HG03565 (cell line): ENCODE results near the gene ZBP1.

Experiments
- ATAC-seq: cut with Tn5 transposase; IDR thresholded peaks from one replicate; pipeline ENCODE4 v1.9.1; 2021; ENCODE audit warnings: mild to moderate bottlenecking, moderate library complexity; ENCODE audit not compliant: unreplicated experiment

ZBP1 gene

GRCh38 chr20:57561356-57562279 is 58.6 kb downstream of the ZBP1 start:
- no peak for ATAC-seq

GRCh38 chr20:57560554-57561355 is 59.5 kb downstream of the ZBP1 start, which contains the start of gene PCK1:
Gene PCK1, plus strand, starts transcription at chr20:57561110. Its CDS starts 302 bp downstream, at chr20:57561412.
- no peak for ATAC-seq

- ATAC-seq: no peak
Measured at GRCh38 chr20:57559658-57560553, 60.3 kb downstream of the ZBP1 start.

- no peak for ATAC-seq
Measured at GRCh38 chr20:57559289-57559634, 61.0 kb downstream of the ZBP1 start.

- ATAC-seq: no peak
Measured at GRCh38 chr20:57558614-57559288, 61.5 kb downstream of the ZBP1 start.

GRCh38 chr20:57557926-57558613 is 62.2 kb downstream of the ZBP1 start:
- ATAC-seq: no peak

GRCh38 chr20:57556980-57557274 is 63.3 kb downstream of the ZBP1 start:
- no peak for ATAC-seq

- ATAC-seq: no peak
Measured at GRCh38 chr20:57555457-57556184, 64.6 kb downstream of the ZBP1 start.
